PFSK-1 (cell line): ENCODE data around the gene PROB1.

Experiments
- POLR2AphosphoS5 ChIP-seq: IDR thresholded peaks from 2 replicates; pipeline ENCODE4 v1.6.1; 2012; ENCODE audit warnings: low read depth, mild to moderate bottlenecking, control low read depth, low read length, moderate library complexity
- SIN3A ChIP-seq: IDR thresholded peaks from 2 replicates; pipeline ENCODE4 v1.6.1; 2012; ENCODE audit warnings: mild to moderate bottlenecking, low read length, moderate library complexity, borderline replicate concordance; ENCODE audit not compliant: insufficient read depth
- TAF1 ChIP-seq: IDR thresholded peaks from 2 replicates; pipeline ENCODE4 v1.6.1; 2012; ENCODE audit warnings: low read length, control low read depth, borderline replicate concordance; ENCODE audit not compliant: insufficient read depth
- TF ChIP-seq, protein P1 (sequence below), 2 experiments: IDR thresholded peaks; 2 replicates each; pipeline versions ENCODE4 v1.6.1 to v1.8.0; 2011 to 2012; ENCODE audit warnings: low read depth in 2 of 2, low read length in 2 of 2, control low read depth in 1 of 2, inconsistent platforms in 1 of 2, mild to moderate bottlenecking in 1 of 2, moderate library complexity in 1 of 2; ENCODE audit not compliant: insufficient read depth in 1 of 2

DNA sequence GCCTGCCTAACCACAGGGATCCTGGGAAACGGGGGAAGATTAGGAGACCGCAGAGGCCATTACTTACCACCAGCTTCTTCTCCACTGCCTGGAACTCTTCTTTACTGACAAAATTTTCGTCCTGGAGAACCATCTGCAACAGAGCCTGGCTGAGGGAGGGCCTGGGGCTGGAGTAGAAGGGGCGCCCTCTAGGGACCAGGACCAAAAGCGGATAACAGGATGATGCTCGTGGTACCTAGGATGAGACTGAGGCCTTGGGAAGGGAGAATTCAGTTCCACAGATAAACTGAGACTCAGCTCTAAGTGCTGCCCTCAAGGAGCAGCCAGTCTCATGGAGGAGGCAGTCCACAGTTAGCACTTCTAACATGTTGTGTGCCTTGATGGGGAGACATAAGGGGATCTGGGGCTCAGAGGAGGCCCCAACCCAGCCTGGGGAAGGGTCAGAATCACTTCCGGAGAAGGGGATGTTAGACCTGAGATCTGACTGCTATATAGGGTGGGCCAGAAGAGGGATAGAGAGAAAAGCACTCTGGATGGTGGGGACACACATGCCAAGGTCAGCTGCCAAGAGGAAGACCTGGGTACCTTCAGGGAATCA lies 7.8 kb upstream of the PROB1 start:
- TF ChIP-seq, protein P1, sequence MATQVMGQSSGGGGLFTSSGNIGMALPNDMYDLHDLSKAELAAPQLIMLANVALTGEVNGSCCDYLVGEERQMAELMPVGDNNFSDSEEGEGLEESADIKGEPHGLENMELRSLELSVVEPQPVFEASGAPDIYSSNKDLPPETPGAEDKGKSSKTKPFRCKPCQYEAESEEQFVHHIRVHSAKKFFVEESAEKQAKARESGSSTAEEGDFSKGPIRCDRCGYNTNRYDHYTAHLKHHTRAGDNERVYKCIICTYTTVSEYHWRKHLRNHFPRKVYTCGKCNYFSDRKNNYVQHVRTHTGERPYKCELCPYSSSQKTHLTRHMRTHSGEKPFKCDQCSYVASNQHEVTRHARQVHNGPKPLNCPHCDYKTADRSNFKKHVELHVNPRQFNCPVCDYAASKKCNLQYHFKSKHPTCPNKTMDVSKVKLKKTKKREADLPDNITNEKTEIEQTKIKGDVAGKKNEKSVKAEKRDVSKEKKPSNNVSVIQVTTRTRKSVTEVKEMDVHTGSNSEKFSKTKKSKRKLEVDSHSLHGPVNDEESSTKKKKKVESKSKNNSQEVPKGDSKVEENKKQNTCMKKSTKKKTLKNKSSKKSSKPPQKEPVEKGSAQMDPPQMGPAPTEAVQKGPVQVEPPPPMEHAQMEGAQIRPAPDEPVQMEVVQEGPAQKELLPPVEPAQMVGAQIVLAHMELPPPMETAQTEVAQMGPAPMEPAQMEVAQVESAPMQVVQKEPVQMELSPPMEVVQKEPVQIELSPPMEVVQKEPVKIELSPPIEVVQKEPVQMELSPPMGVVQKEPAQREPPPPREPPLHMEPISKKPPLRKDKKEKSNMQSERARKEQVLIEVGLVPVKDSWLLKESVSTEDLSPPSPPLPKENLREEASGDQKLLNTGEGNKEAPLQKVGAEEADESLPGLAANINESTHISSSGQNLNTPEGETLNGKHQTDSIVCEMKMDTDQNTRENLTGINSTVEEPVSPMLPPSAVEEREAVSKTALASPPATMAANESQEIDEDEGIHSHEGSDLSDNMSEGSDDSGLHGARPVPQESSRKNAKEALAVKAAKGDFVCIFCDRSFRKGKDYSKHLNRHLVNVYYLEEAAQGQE (IDR thresholded peaks at IDR 0.05; ENCODE audit: insufficient read depth in 1 of 2, low read depth in 2 of 2, low read length in 2 of 2), result no peak
- no peak for TF ChIP-seq SIN3A
- no peak for TF ChIP-seq TAF1
- TF ChIP-seq POLR2AphosphoS5, result no peak
